Kidney (tissue), 14 donors: ENCODE data around the gene ZCWPW1. TPM values are rescaled to one million over a fixed set of nuclear protein-coding genes. Genes with fewer than 3 reads are reported as not detected.

Experiments
- DNase-seq, 5 donors: peaks; one replicate each; pipeline ENCODE4 v3.0.0-alpha.2; 2013 to 2020
- FAIRE-seq: peaks from 2 replicates; lab custom pipeline; 2012; peaks lifted over from hg19 to GRCh38; lab: Jason Lieb, UNC
- H3K27ac ChIP-seq, 2 donors: one replicate each; pipeline ENCODE4 v1.7.0; 2013; ENCODE audit warnings: low read depth in 2 of 2, low read length in 2 of 2, inconsistent platforms in 1 of 2
- H3K27me3 ChIP-seq: one replicate; pipeline ENCODE4 v1.7.1; 2013; ENCODE audit warnings: low read length, inconsistent platforms; ENCODE audit not compliant: control insufficient read depth, insufficient read depth
- H3K36me3 ChIP-seq, 3 donors: one replicate each; pipeline versions ENCODE4 v1.7.0 to v1.7.1; 2013; ENCODE audit warnings: low read length in 3 of 3, control low read depth in 1 of 3, inconsistent platforms in 1 of 3; ENCODE audit not compliant: insufficient read depth in 3 of 3, control insufficient read depth in 2 of 3
- H3K4me1 ChIP-seq, 3 donors: one replicate each; pipeline versions ENCODE4 v1.7.0 to v1.7.1; 2013; ENCODE audit warnings: low read length in 3 of 3, inconsistent platforms in 1 of 3, low read depth in 1 of 3; ENCODE audit not compliant: control insufficient read depth in 2 of 3, insufficient read depth in 2 of 3
- H3K4me3 ChIP-seq, 3 donors: one replicate each; pipeline versions ENCODE4 v1.7.0 to v1.8.1; 2013; ENCODE audit warnings: low read length in 3 of 3, control low read depth in 1 of 3, inconsistent platforms in 1 of 3
- H3K9ac ChIP-seq, 3 donors: one replicate each; pipeline versions ENCODE4 v1.7.0 to v1.7.1; 2013; ENCODE audit warnings: low read length in 3 of 3, control low read depth in 1 of 3, inconsistent platforms in 1 of 3
- H3K9me3 ChIP-seq, 3 donors: one replicate each; pipeline versions ENCODE4 v1.7.0 to v1.7.1; 2013; ENCODE audit warnings: low read length in 3 of 3, control low read depth in 1 of 3, inconsistent platforms in 1 of 3; ENCODE audit not compliant: control insufficient read depth in 2 of 3, insufficient read depth in 1 of 3
- CTCF ChIP-seq: IDR thresholded peaks from 3 replicates; pipeline ENCODE4 v1.5.1; 2012; ENCODE audit warnings: mild to moderate bottlenecking, moderate library complexity, borderline replicate concordance; ENCODE audit not compliant: insufficient read depth; ENCODE audit errors: extremely low read depth
- intact Hi-C: fragments of 100-400 bp; cut with DNase I; formaldehyde crosslinking; loops from one replicate; pipeline ENCODE4 v1.11.1; 2022
- polyA plus RNA-seq: library from polyadenylated mRNA; stranded (reverse); fragments of 350-450 nt; fragmentation: Illumina TruSeq; extraction: RNeasy Lipid Tissue Mini Kit (QIAGEN cat#74804); gene quantifications from one replicate; pipeline ENCODE4 v1.2.3, GENCODE V29; 2014; ENCODE audit warnings: low read depth, low replicate concordance; ENCODE audit not compliant: insufficient read depth
- total RNA-seq: library from RNA; stranded (reverse); fragmentation: NEBNext Ultra II Directional; extraction: Animal tissue kit (Norgen Biotek cat#: 25700); gene quantifications from one replicate; pipeline ENCODE4 v1.2.1, GENCODE V29; 2021
- donor health status: control.
- donor health status: control.
- donor health status: control.
- donor health status: control.
- donor health status: control.
- donor health status: DM: yes; HTN: yes; CAD: no.
- donor health status: Normal renal cell carcinoma (clear cell type).

ZCWPW1 gene
- total and polyA plus RNA-seq, 2 donors from 2014 or later: 3.0 to 7.9 TPM

GRCh38 chr7:100380196-100380595 lies 48.3 kb downstream of the ZCWPW1 start:
- intact Hi-C loops: no loop called here
- no peak for TF ChIP-seq CTCF
- H3K4me1 ChIP-seq: no peaks in the 10 kb centered on the region
- no peak for FAIRE-seq
- H3K4me3 ChIP-seq: no peak overlapping the region
- H3K9me3 ChIP-seq: no peaks in the 10 kb centered on the region
- H3K27ac ChIP-seq: no peak overlapping the region
- DNase-seq: no peak
- no peaks in the 10 kb centered on the region for H3K27me3 ChIP-seq
- no peaks in the 10 kb centered on the region for H3K36me3 ChIP-seq
- no peak overlapping the region for H3K9ac ChIP-seq

GRCh38 chr7:100378114-100378755 lies 50.3 kb downstream of the ZCWPW1 start:
- FAIRE-seq (no peak), DNase-seq (peak in 3 of 5 donors; percentile 14 to 41 (median 40))
- H3K36me3 ChIP-seq: no peaks in the 10 kb centered on the region
- TF ChIP-seq CTCF: no peak
- H3K27ac ChIP-seq: no peak overlapping the region
- H3K4me3 ChIP-seq: no peak overlapping the region
- peaks cover 0 to 3% (median 0%) of the 10 kb centered on the region in 3 donors for H3K4me1 ChIP-seq
- no peaks in the 10 kb centered on the region for H3K27me3 ChIP-seq
- no peaks in the 10 kb centered on the region for H3K9me3 ChIP-seq
- no peak overlapping the region for H3K9ac ChIP-seq
- intact Hi-C loops: no loop called here

DNA sequence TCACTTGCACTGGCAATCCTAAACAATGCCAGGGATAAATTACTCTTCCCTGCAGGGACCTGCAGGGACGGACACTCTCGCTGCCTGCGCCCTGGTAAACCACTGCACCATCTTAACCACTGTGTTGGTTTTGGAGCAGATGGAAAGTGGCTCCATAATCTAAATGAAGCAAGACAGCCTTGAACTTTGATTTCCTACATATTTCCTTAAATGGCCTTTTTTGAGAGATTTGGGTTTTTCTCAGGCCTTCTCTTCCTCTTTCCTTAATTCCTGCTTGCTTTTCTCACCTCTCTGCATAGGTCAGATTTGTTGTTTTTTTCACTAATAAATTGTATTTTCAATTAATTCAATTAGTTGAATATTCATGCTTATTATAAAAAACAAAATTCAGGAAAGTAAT lies 52.4 kb downstream of the ZCWPW1 start:
- FAIRE-seq (no peak), DNase-seq (no peak)
- no peaks in the 10 kb centered on the region for H3K9me3 ChIP-seq

More for the DNA sequence above, 52.4 kb downstream of the ZCWPW1 start:
- Histone ChIP-seq H3K27ac (no peak overlapping the region), H3K4me1 (peaks cover 0 to 3% (median 0%) of the 10 kb centered on the region in 3 donors), H3K4me3 (no peak overlapping the region), H3K36me3 (no peaks in the 10 kb centered on the region), H3K9ac (no peak overlapping the region), H3K27me3 (no peaks in the 10 kb centered on the region)
- intact Hi-C loops: no loop called here
- TF ChIP-seq CTCF: no peak
